Parathyroid adenoma (tissue), 2 donors: ENCODE data around the gene HBD.

Experiments
- H2AFZ ChIP-seq: fragments of 300-600 bp; sonication (generic); one replicate; pipeline ENCODE4 v1.7.0; 2017; ENCODE audit warnings: antibody characterized with exemption, mild to moderate bottlenecking
- H3K27ac ChIP-seq: fragments of 300-600 bp; sonication (generic); one replicate; pipeline ENCODE4 v1.7.0; 2017
- H3K27me3 ChIP-seq: fragments of 300-600 bp; sonication (generic); one replicate; pipeline ENCODE4 v1.7.0; 2017; ENCODE audit warnings: low read length; ENCODE audit not compliant: control insufficient read depth, insufficient read depth
- H3K36me3 ChIP-seq: fragments of 300-600 bp; sonication (generic); one replicate; pipeline ENCODE4 v1.7.0; 2017; ENCODE audit warnings: low read length; ENCODE audit not compliant: control insufficient read depth, insufficient read depth
- H3K4me1 ChIP-seq: fragments of 300-600 bp; sonication (generic); one replicate; pipeline ENCODE4 v1.7.0; 2017; ENCODE audit warnings: control low read depth
- H3K4me2 ChIP-seq: fragments of 300-600 bp; sonication (generic); one replicate; pipeline ENCODE4 v1.7.0; 2017; ENCODE audit warnings: low read length
- H3K4me3 ChIP-seq: fragments of 300-600 bp; sonication (generic); one replicate; pipeline ENCODE4 v1.7.0; 2017; ENCODE audit warnings: low read depth, low read length
- H3K79me2 ChIP-seq: fragments of 300-600 bp; sonication (generic); one replicate; pipeline ENCODE4 v1.7.0; 2017; ENCODE audit warnings: control low read depth
- H3K9ac ChIP-seq: fragments of 300-600 bp; sonication (generic); one replicate; pipeline ENCODE4 v1.7.0; 2017; ENCODE audit warnings: mild to moderate bottlenecking
- H3K9me3 ChIP-seq: fragments of 300-600 bp; sonication (generic); one replicate; pipeline ENCODE4 v1.7.0; 2017; ENCODE audit warnings: low read length; ENCODE audit not compliant: control insufficient read depth
- CTCF ChIP-seq: fragments of 300-600 bp; sonication (generic); IDR thresholded peaks from one replicate; pipeline ENCODE4 v1.7.0; 2017; ENCODE audit warnings: antibody characterized with exemption, mild to moderate bottlenecking
- donor health status: primary hyperparathyroidism.

HBD gene

GRCh38 chr11:5232176-5232575 lies 2.1 kb downstream of the HBD start:
- Histone ChIP-seq H3K79me2 (no peaks in the 10 kb centered on the region), H3K36me3 (no peaks in the 10 kb centered on the region), H3K27ac (no peak overlapping the region), H3K9me3 (no peaks in the 10 kb centered on the region), H3K4me1 (no peaks in the 10 kb centered on the region), H2AFZ (no peak overlapping the region), H3K4me3 (no peak overlapping the region), H3K4me2 (no peak overlapping the region), H3K27me3 (no peaks in the 10 kb centered on the region), H3K9ac (no peak overlapping the region)
- no peak for TF ChIP-seq CTCF

- Histone ChIP-seq H3K9ac (no peak overlapping the region), H3K4me1 (no peaks in the 10 kb centered on the region), H3K9me3 (no peaks in the 10 kb centered on the region), H3K36me3 (no peaks in the 10 kb centered on the region), H2AFZ (no peak overlapping the region), H3K27me3 (no peaks in the 10 kb centered on the region), H3K4me3 (no peak overlapping the region), H3K27ac (no peak overlapping the region), H3K4me2 (no peak overlapping the region), H3K79me2 (no peaks in the 10 kb centered on the region)
- no peak for TF ChIP-seq CTCF
These were observed 3.2 kb downstream of the HBD start for GRCh38 chr11:5231111-5231510.

GRCh38 chr11:5230266-5230665 lies 4.0 kb downstream of the HBD start:
- Histone ChIP-seq H3K27me3 (no peaks in the 10 kb centered on the region), H3K27ac (no peak overlapping the region), H3K4me1 (no peaks in the 10 kb centered on the region), H3K9me3 (no peaks in the 10 kb centered on the region), H3K4me2 (no peak overlapping the region), H3K4me3 (no peak overlapping the region), H2AFZ (no peak overlapping the region), H3K9ac (no peak overlapping the region), H3K36me3 (no peaks in the 10 kb centered on the region), H3K79me2 (no peaks in the 10 kb centered on the region)
- TF ChIP-seq CTCF: no peak

GRCh38 chr11:5229796-5230195 lies 4.5 kb downstream of the HBD start:
- no peak for TF ChIP-seq CTCF
- no peaks in the 10 kb centered on the region for H3K9me3 ChIP-seq

GRCh38 chr11:5229356-5229755 lies 4.9 kb downstream of the HBD start:
- H3K36me3 ChIP-seq: no peaks in the 10 kb centered on the region
- no peaks in the 10 kb centered on the region for H3K4me1 ChIP-seq
- H2AFZ ChIP-seq: no peak overlapping the region
- H3K9ac ChIP-seq: no peak overlapping the region
- H3K4me3 ChIP-seq: no peak overlapping the region
- H3K9me3 ChIP-seq: no peaks in the 10 kb centered on the region
- H3K27ac ChIP-seq: no peak overlapping the region
- no peak for TF ChIP-seq CTCF
- H3K27me3 ChIP-seq: no peaks in the 10 kb centered on the region
- H3K4me2 ChIP-seq: no peak overlapping the region
- H3K79me2 ChIP-seq: no peaks in the 10 kb centered on the region

More at GRCh38 chr11:5229796-5230195, 4.5 kb downstream of the HBD start:
- Histone ChIP-seq H3K27me3 (no peaks in the 10 kb centered on the region), H3K4me1 (no peaks in the 10 kb centered on the region), H3K36me3 (no peaks in the 10 kb centered on the region), H2AFZ (no peak overlapping the region), H3K4me2 (no peak overlapping the region), H3K79me2 (no peaks in the 10 kb centered on the region), H3K9ac (no peak overlapping the region), H3K4me3 (no peak overlapping the region), H3K27ac (no peak overlapping the region)
